GM23338 (cell line): ENCODE measurements around the gene DYRK4. TPM values are rescaled to one million over a fixed set of nuclear protein-coding genes. Genes with fewer than 3 reads are reported as not detected.

Experiments
- ATAC-seq: fragments of 200-7000 bp; cut with Tn5 transposase; 3 replicates; pipeline ENCODE4 v1.9.1; 2020
- DNase-seq: peaks from one replicate; pipeline ENCODE4 v3.0.0-alpha.2; 2015; ENCODE audit warnings: low spot score
- H2AFZ ChIP-seq: fragments of 200-600 bp; sonication (generic); 2 replicates; pipeline ENCODE4 v1.8.0; 2016; ENCODE audit warnings: antibody characterized with exemption, mild to moderate bottlenecking, moderate library complexity
- H3F3A ChIP-seq: fragments of 200-600 bp; sonication (generic); replicated peaks from 2 replicates; pipeline ENCODE4 v1.8.0; 2017; ENCODE audit warnings: antibody characterized with exemption, mixed run types, low read depth
- H3K27ac ChIP-seq: fragments of 200-600 bp; sonication (generic); 2 replicates; pipeline ENCODE4 v1.6.1; 2016; ENCODE audit warnings: low read depth
- H3K27me3 ChIP-seq: fragments of 200-600 bp; sonication (generic); 2 replicates; pipeline ENCODE4 v1.8.0; 2016; ENCODE audit warnings: mild to moderate bottlenecking, mixed run types, moderate library complexity; ENCODE audit not compliant: insufficient read depth
- H3K36me3 ChIP-seq: fragments of 200-600 bp; sonication (generic); 2 replicates; pipeline ENCODE4 v1.8.0; 2016; ENCODE audit warnings: mild to moderate bottlenecking; ENCODE audit not compliant: insufficient read depth
- H3K4me1 ChIP-seq: fragments of 200-600 bp; sonication (generic); 2 replicates; pipeline ENCODE4 v1.8.0; 2016; ENCODE audit warnings: mild to moderate bottlenecking, moderate library complexity; ENCODE audit not compliant: insufficient read depth
- H3K4me2 ChIP-seq: fragments of 200-600 bp; sonication (generic); 2 replicates; pipeline ENCODE4 v1.7.1; 2017; ENCODE audit warnings: mixed run types
- H3K4me3 ChIP-seq: fragments of 200-600 bp; sonication (generic); 2 replicates; pipeline ENCODE4 v1.6.1; 2016; ENCODE audit warnings: mixed run types
- H3K79me2 ChIP-seq: fragments of 200-600 bp; sonication (generic); replicated peaks from 2 replicates; pipeline ENCODE4 v1.8.0; 2017; ENCODE audit warnings: mild to moderate bottlenecking; ENCODE audit not compliant: insufficient read depth
- H3K9me2 ChIP-seq: fragments of 200-600 bp; sonication (generic); 2 replicates; pipeline ENCODE4 v1.8.0; 2017; ENCODE audit not compliant: insufficient read depth
- H4K20me1 ChIP-seq: fragments of 200-600 bp; sonication (generic); replicated peaks from 2 replicates; pipeline ENCODE4 v1.8.0; 2017; ENCODE audit warnings: mild to moderate bottlenecking; ENCODE audit not compliant: insufficient read depth
- H3K27ac Mint-ChIP-seq: 2 replicates; pipeline ENCODE4 v1.8.0; 2020; ENCODE audit warnings: inconsistent platforms, mild to moderate bottlenecking, moderate library complexity, mixed read lengths
- H3K27me3 Mint-ChIP-seq: 3 replicates; pipeline ENCODE4 v1.8.0; 2022; ENCODE audit warnings: low read depth, mild to moderate bottlenecking, moderate library complexity, mixed read lengths, inconsistent platforms; ENCODE audit not compliant: insufficient read depth, poor library complexity
- H3K36me3 Mint-ChIP-seq: 3 replicates; pipeline ENCODE4 v1.8.0; 2021; ENCODE audit warnings: low read depth, mild to moderate bottlenecking, inconsistent platforms, moderate library complexity, mixed read lengths
- H3K4me1 Mint-ChIP-seq: 3 replicates; pipeline ENCODE4 v1.8.0; 2020; ENCODE audit warnings: mild to moderate bottlenecking, inconsistent platforms, mixed read lengths
- H3K4me3 Mint-ChIP-seq: 3 replicates; pipeline ENCODE4 v1.8.0; 2021; ENCODE audit warnings: moderate library complexity, mild to moderate bottlenecking, inconsistent platforms, mixed read lengths
- H3K9me3 Mint-ChIP-seq: 3 replicates; pipeline ENCODE4 v1.8.0; 2020; ENCODE audit warnings: moderate library complexity, mild to moderate bottlenecking, inconsistent platforms, mixed read lengths
- CREB1 ChIP-seq: fragments of 250-450 bp; sonication (Bioruptor Pico); IDR thresholded peaks from 2 replicates; pipeline ENCODE4 v1.5.0; 2020; ENCODE audit warnings: low read depth, mild to moderate bottlenecking, moderate library complexity
- ETS1 ChIP-seq: IDR thresholded peaks from 2 replicates; pipeline ENCODE4 v1.6.1; 2016; ENCODE audit warnings: antibody characterized with exemption
- EZH2 ChIP-seq: fragments of 200-600 bp; sonication (generic); IDR thresholded peaks from one replicate; pipeline ENCODE4 v1.8.0; 2017; ENCODE audit warnings: antibody characterized with exemption, mild to moderate bottlenecking, low read depth; ENCODE audit not compliant: unreplicated experiment
- EZH2phosphoT487 ChIP-seq: fragments of 200-600 bp; sonication (generic); IDR thresholded peaks from one replicate; pipeline ENCODE4 v1.8.1; 2018; ENCODE audit warnings: antibody characterized with exemption; ENCODE audit not compliant: unreplicated experiment
- JUNB ChIP-seq: IDR thresholded peaks from one replicate; pipeline ENCODE4 v1.6.1; 2016; ENCODE audit warnings: antibody characterized with exemption; ENCODE audit not compliant: unreplicated experiment
- POLR2AphosphoS5 ChIP-seq: IDR thresholded peaks from 2 replicates; pipeline ENCODE4 v1.6.1; 2016; ENCODE audit warnings: antibody characterized with exemption, low read depth
- ZNF114 ChIP-seq: fragments of 250-450 bp; sonication (Bioruptor Pico); IDR thresholded peaks from 2 replicates; pipeline ENCODE4 v1.5.0; 2020; ENCODE audit warnings: mild to moderate bottlenecking, moderate library complexity
- ZNF331 ChIP-seq: fragments of 250-450 bp; sonication (Bioruptor Pico); IDR thresholded peaks from 2 replicates; pipeline ENCODE4 v1.5.0; 2020; ENCODE audit warnings: low read depth, mild to moderate bottlenecking, moderate library complexity
- ZNF462 ChIP-seq: fragments of 250-450 bp; sonication (Bioruptor Pico); IDR thresholded peaks from 2 replicates; pipeline ENCODE4 v1.5.0; 2020; ENCODE audit warnings: mild to moderate bottlenecking, moderate library complexity
- polyA plus RNA-seq: library from polyadenylated mRNA; unstranded; fragments of >200 nt; fragmentation: Nextera tagmentation; extraction: Ambion mirVana; gene quantifications from 2 replicates; pipeline ENCODE4 v1.2.1, GENCODE V29; 2016
- total RNA-seq: library from RNA; depleted of rRNA; stranded (reverse); fragments of >200 nt; shearing (Covaris generic); gene quantifications from 2 replicates; pipeline ENCODE4 v1.2.3, GENCODE V29; 2014
- TF ChIP-seq, protein P1 (sequence below), 2 experiments: fragments of 200-600 bp in 1 of 2; sonication (generic) in 1 of 2; conservative IDR thresholded peaks; 2 replicates each; pipeline versions ENCODE4 v1.5.1 to v1.6.1; 2016 to 2017; ENCODE audit warnings: antibody characterized with exemption in 2 of 2, low read depth in 2 of 2, mild to moderate bottlenecking in 2 of 2, moderate library complexity in 1 of 2
- TF ChIP-seq, protein P2 (sequence below): IDR thresholded peaks from one replicate; pipeline ENCODE4 v1.6.1; 2018; ENCODE audit warnings: antibody characterized with exemption; ENCODE audit not compliant: unreplicated experiment

Gene DYRK4
- total and polyA plus RNA-seq, 2 experiments from 2014 or later: 11.3 to 16.9 TPM

- TF ChIP-seq ETS1 (no peak), ZNF114 (CRISPR knock-in tag) (no peak), EZH2phosphoT487 (no peak), CREB1 (CRISPR knock-in tag) (no peak), JUNB (no peak), POLR2AphosphoS5 (no peak), EZH2 (no peak), ZNF331 (no peak)
- TF ChIP-seq, protein P1, sequence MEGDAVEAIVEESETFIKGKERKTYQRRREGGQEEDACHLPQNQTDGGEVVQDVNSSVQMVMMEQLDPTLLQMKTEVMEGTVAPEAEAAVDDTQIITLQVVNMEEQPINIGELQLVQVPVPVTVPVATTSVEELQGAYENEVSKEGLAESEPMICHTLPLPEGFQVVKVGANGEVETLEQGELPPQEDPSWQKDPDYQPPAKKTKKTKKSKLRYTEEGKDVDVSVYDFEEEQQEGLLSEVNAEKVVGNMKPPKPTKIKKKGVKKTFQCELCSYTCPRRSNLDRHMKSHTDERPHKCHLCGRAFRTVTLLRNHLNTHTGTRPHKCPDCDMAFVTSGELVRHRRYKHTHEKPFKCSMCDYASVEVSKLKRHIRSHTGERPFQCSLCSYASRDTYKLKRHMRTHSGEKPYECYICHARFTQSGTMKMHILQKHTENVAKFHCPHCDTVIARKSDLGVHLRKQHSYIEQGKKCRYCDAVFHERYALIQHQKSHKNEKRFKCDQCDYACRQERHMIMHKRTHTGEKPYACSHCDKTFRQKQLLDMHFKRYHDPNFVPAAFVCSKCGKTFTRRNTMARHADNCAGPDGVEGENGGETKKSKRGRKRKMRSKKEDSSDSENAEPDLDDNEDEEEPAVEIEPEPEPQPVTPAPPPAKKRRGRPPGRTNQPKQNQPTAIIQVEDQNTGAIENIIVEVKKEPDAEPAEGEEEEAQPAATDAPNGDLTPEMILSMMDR (conservative IDR thresholded peaks at IDR 0.05; ENCODE audit: low read depth in 2 of 2): no peak
- TF ChIP-seq, protein P2, sequence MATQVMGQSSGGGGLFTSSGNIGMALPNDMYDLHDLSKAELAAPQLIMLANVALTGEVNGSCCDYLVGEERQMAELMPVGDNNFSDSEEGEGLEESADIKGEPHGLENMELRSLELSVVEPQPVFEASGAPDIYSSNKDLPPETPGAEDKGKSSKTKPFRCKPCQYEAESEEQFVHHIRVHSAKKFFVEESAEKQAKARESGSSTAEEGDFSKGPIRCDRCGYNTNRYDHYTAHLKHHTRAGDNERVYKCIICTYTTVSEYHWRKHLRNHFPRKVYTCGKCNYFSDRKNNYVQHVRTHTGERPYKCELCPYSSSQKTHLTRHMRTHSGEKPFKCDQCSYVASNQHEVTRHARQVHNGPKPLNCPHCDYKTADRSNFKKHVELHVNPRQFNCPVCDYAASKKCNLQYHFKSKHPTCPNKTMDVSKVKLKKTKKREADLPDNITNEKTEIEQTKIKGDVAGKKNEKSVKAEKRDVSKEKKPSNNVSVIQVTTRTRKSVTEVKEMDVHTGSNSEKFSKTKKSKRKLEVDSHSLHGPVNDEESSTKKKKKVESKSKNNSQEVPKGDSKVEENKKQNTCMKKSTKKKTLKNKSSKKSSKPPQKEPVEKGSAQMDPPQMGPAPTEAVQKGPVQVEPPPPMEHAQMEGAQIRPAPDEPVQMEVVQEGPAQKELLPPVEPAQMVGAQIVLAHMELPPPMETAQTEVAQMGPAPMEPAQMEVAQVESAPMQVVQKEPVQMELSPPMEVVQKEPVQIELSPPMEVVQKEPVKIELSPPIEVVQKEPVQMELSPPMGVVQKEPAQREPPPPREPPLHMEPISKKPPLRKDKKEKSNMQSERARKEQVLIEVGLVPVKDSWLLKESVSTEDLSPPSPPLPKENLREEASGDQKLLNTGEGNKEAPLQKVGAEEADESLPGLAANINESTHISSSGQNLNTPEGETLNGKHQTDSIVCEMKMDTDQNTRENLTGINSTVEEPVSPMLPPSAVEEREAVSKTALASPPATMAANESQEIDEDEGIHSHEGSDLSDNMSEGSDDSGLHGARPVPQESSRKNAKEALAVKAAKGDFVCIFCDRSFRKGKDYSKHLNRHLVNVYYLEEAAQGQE: no peak
Measured at GRCh38 chr12:4607056-4607455, 45.0 kb downstream of the DYRK4 start (continued).

- no peak overlapping the region for H3K4me3 ChIP-seq
- H3K27ac ChIP-seq: no peak overlapping the region
- no peak overlapping the region for H3K4me2 ChIP-seq
- TF ChIP-seq ZNF462 (CRISPR knock-in tag) (no peak), JUNB (no peak), ETS1 (no peak), EZH2phosphoT487 (no peak)
- no peaks in the 10 kb centered on the region for H4K20me1 ChIP-seq
- H2AFZ ChIP-seq: no peak overlapping the region
- no peaks in the 10 kb centered on the region for H3K27me3 ChIP-seq
- 0 out of 3 replicates have a peak, but pooled peaks cover 4% of the 10 kb centered on the region for H3K36me3 Mint-ChIP-seq
- peaks cover 8% of the 10 kb centered on the region; the same call in 2 of the 3 replicates for H3K4me1 Mint-ChIP-seq
- no peak for DNase-seq
- ATAC-seq: no peak
- no peak overlapping the region for H3K4me3 Mint-ChIP-seq
- H3K27ac Mint-ChIP-seq: no peak overlapping the region
- no peaks in the 10 kb centered on the region for H3K36me3 ChIP-seq
- peaks cover 9% of the 10 kb centered on the region for H3K27me3 Mint-ChIP-seq
- no peaks in the 10 kb centered on the region; the same call in 1 of the 2 replicates for H3K4me1 ChIP-seq
- no peaks in the 10 kb centered on the region for H3F3A ChIP-seq
- H3K9me2 ChIP-seq: peaks cover 3% of the 10 kb centered on the region; the same call in 1 of the 2 replicates
- H3K79me2 ChIP-seq: no peaks in the 10 kb centered on the region; the same call in 1 of the 2 replicates
- H3K9me3 Mint-ChIP-seq: no peaks in the 10 kb centered on the region
Measured at GRCh38 chr12:4609071-4609470, 47.1 kb downstream of the DYRK4 start.
